HEK293T (cell line): ENCODE data around the gene TTC17.

ENCODE experiments used
- CTCF ChIA-PET: fragments of 350-600 bp; formaldehyde crosslinking; extraction: SDS; loops from one replicate; lab custom pipeline; 2021; ENCODE audit warnings: antibody characterized with exemption, inconsistent platforms; lab: Yijun Ruan, JAX
- POLR2A ChIA-PET: fragments of 350-600 bp; formaldehyde crosslinking; extraction: SDS; loops from one replicate; lab custom pipeline; 2020; ENCODE audit warnings: antibody characterized with exemption, inconsistent platforms; lab: Yijun Ruan, JAX
- DNase-seq: peaks from one replicate; pipeline ENCODE4 v3.0.0; 2012; ENCODE audit warnings: mixed read lengths; ENCODE audit errors: extremely low spot score
- ARNT ChIP-seq: fragments of 450-650 bp; IDR thresholded peaks from 2 replicates; pipeline ENCODE4 v1.6.1; 2017; ENCODE audit warnings: mild to moderate bottlenecking
- BHLHE40 ChIP-seq: fragments of 450-650 bp; IDR thresholded peaks from 2 replicates; pipeline ENCODE4 v1.6.1; 2016; ENCODE audit warnings: mild to moderate bottlenecking, moderate library complexity, borderline replicate concordance
- CTBP1 ChIP-seq: fragments of 450-650 bp; IDR thresholded peaks from 2 replicates; pipeline ENCODE4 v1.6.1; 2016; ENCODE audit warnings: borderline replicate concordance
- ELF4 ChIP-seq: fragments of 450-650 bp; IDR thresholded peaks from 2 replicates; pipeline ENCODE4 v1.6.1; 2017; ENCODE audit warnings: antibody characterized with exemption
- FOXA1 ChIP-seq: fragments of 450-650 bp; IDR thresholded peaks from 2 replicates; pipeline ENCODE4 v1.6.1; 2016; ENCODE audit warnings: mild to moderate bottlenecking
- FOXK2 ChIP-seq: fragments of 450-650 bp; IDR thresholded peaks from 2 replicates; pipeline ENCODE4 v1.6.1; 2016; ENCODE audit warnings: mild to moderate bottlenecking
- FOXM1 ChIP-seq: fragments of 450-650 bp; IDR thresholded peaks from 2 replicates; pipeline ENCODE4 v1.6.1; 2017; ENCODE audit warnings: mild to moderate bottlenecking, borderline replicate concordance
- HDGF ChIP-seq: fragments of 450-650 bp; IDR thresholded peaks from 2 replicates; pipeline ENCODE4 v1.6.1; 2017; ENCODE audit warnings: antibody characterized with exemption, borderline replicate concordance
- L3MBTL2 ChIP-seq: fragments of 450-650 bp; conservative IDR thresholded peaks from 2 replicates; pipeline ENCODE4 v1.6.1; 2016; ENCODE audit warnings: mild to moderate bottlenecking
- LEF1 ChIP-seq: fragments of 450-650 bp; IDR thresholded peaks from 2 replicates; pipeline ENCODE4 v1.6.1; 2017; ENCODE audit warnings: mild to moderate bottlenecking, borderline replicate concordance
- NFRKB ChIP-seq: fragments of 450-650 bp; IDR thresholded peaks from 2 replicates; pipeline ENCODE4 v1.6.1; 2016; ENCODE audit warnings: mild to moderate bottlenecking, moderate library complexity
- SP1 ChIP-seq: fragments of 450-650 bp; IDR thresholded peaks from 2 replicates; pipeline ENCODE4 v1.6.1; 2017
- SUZ12 ChIP-seq: fragments of 450-650 bp; IDR thresholded peaks from 2 replicates; pipeline ENCODE4 v1.6.1; 2016; ENCODE audit warnings: mild to moderate bottlenecking
- TARDBP ChIP-seq: fragments of 450-650 bp; IDR thresholded peaks from 2 replicates; pipeline ENCODE4 v1.6.1; 2016
- ZNF384 ChIP-seq: fragments of 450-650 bp; IDR thresholded peaks from 2 replicates; pipeline ENCODE4 v1.6.1; 2016
- TF ChIP-seq, protein P1 (sequence below): fragments of 450-650 bp; IDR thresholded peaks from 2 replicates; pipeline ENCODE4 v1.6.1; 2016

Gene TTC17

DNA sequence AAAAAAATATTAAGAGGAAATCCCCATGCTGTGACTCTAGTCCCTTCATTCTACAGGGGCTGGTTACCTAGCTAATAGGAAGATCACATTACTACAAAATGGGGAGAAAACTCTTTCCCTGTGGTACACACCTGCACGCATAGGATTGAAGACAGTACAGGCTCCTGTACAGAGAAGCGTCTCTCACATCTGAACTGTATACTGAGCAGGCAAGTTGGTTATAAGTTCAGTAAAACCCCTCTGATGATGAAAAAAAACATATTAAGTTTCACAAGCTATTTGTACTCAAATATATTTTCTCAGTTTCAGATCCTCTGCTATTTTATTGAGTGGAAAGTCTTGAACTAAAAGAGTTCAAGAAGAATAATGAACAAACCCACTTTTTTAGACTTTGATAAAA is 164.9 kb downstream of the TTC17 start:
- CTCF ChIA-PET = interaction anchor here (0.6 kb wide), 2 partner anchors 185 to 201 kb away, joined by 3 to 4 read pairs; no protein-coding TSS in a partner anchor
- TF ChIP-seq BHLHE40 (no peak), LEF1 (no peak), L3MBTL2 (no peak), FOXM1 (no peak), HDGF (no peak), NFRKB (no peak), FOXK2 (no peak), ZNF384 (no peak), TARDBP (no peak), ELF4 (no peak), FOXA1 (no peak), ARNT (no peak)
- no peak for DNase-seq
- POLR2A ChIA-PET = no interaction called here

DNA sequence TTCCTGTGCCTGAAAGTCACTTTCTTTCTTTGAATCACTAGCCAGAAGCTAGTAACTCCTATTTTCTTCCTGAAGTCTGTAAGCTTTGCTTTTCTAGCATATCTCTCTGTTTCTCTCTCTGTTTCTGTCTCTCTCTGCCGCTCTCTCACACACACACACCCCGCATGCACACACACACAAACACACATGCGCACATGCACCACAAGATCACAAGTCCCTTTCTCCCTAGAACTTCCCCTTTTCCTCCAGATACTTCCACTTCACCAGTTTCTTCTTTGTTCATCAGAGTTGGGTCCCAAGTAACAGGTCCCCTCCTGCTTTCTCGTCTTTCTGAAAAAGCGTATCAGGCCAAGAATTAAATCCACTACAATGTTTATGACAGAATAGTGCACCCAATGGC is 173.3 kb downstream of the TTC17 start:
- POLR2A ChIA-PET = no interaction called here
- CTCF ChIA-PET = no interaction called here
- TF ChIP-seq BHLHE40 = no peak
- no peak for TF ChIP-seq SP1
- no peak for TF ChIP-seq NFRKB
- TF ChIP-seq L3MBTL2 = no peak
- TF ChIP-seq ARNT = no peak
- TF ChIP-seq FOXK2 = no peak
- no peak for TF ChIP-seq LEF1
- TF ChIP-seq SUZ12 = no peak
- no peak for TF ChIP-seq FOXA1
- TF ChIP-seq HDGF = no peak
- TF ChIP-seq CTBP1 = no peak
- no peak for TF ChIP-seq TARDBP
- TF ChIP-seq ELF4 = no peak
- no peak for TF ChIP-seq FOXM1
- no peak for TF ChIP-seq ZNF384
- TF ChIP-seq, protein P1, sequence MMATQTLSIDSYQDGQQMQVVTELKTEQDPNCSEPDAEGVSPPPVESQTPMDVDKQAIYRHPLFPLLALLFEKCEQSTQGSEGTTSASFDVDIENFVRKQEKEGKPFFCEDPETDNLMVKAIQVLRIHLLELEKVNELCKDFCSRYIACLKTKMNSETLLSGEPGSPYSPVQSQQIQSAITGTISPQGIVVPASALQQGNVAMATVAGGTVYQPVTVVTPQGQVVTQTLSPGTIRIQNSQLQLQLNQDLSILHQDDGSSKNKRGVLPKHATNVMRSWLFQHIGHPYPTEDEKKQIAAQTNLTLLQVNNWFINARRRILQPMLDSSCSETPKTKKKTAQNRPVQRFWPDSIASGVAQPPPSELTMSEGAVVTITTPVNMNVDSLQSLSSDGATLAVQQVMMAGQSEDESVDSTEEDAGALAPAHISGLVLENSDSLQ = no peak
- DNase-seq = no peak

DNA sequence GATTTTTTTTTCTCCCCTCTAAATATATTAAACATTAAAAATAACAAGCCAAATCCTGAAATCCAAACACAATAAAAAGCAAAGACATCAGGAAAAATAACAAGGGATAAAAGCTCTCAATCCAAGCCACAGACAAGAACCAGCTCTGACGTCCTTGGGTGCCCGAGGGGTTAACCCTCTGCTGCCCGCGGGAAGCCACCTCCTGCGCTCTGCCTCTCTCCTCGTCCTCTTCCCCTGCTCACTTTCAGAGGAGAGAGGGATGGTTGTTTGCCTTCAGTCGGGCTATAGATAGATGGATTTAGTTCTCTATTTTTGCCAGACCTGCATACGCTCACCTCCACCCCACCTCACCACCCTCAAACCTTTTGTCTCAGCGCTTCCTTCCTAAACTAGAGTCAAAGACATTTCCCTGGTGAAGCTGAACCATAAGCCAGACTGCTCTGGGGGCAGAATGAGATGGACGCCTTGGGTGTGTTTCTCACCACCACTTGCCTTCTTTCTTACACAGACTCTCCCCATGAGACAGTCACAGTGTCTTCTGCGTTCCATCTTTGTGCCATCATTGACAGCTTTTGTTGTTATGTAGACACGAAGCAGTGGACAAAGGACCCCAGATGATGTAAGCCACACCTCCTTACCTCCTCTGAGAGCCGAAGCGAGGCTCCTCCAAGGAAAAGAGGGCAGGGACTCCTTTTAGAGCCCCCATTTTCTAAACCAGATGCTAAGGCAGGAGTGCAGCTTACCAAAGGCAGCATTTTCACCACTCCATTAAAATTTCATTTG is 179.3 kb downstream of the TTC17 start:
- ChIA-PET POLR2A (no interaction called here), CTCF (no interaction called here)
- no peak for DNase-seq
- no peak for TF ChIP-seq TARDBP
- TF ChIP-seq FOXM1 = no peak
- no peak for TF ChIP-seq ELF4
- TF ChIP-seq ARNT = no peak

DNA sequence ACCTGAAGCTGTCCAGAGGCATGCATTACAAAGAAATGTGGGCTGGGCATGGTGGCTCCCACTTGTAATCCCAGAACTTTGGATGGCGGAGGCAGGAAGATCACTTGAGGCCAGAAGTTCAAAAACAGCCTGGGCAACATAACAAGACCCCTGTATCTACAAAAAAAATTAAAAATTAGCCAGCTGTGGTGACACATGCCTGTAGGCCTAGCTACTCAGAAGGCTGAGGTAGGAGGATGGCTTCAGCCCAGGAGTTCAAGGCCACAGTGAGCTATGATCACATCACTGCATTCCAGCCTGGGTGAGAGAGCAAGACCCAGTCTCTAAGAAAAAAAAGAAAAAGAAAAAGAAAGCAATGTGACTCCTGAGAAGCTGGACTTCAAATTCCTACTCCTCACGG is 183.3 kb downstream of the TTC17 start:
- TF ChIP-seq L3MBTL2 = no peak
- TF ChIP-seq ZNF384 = no peak
- ChIA-PET POLR2A (no interaction called here), CTCF (no interaction called here)

DNA sequence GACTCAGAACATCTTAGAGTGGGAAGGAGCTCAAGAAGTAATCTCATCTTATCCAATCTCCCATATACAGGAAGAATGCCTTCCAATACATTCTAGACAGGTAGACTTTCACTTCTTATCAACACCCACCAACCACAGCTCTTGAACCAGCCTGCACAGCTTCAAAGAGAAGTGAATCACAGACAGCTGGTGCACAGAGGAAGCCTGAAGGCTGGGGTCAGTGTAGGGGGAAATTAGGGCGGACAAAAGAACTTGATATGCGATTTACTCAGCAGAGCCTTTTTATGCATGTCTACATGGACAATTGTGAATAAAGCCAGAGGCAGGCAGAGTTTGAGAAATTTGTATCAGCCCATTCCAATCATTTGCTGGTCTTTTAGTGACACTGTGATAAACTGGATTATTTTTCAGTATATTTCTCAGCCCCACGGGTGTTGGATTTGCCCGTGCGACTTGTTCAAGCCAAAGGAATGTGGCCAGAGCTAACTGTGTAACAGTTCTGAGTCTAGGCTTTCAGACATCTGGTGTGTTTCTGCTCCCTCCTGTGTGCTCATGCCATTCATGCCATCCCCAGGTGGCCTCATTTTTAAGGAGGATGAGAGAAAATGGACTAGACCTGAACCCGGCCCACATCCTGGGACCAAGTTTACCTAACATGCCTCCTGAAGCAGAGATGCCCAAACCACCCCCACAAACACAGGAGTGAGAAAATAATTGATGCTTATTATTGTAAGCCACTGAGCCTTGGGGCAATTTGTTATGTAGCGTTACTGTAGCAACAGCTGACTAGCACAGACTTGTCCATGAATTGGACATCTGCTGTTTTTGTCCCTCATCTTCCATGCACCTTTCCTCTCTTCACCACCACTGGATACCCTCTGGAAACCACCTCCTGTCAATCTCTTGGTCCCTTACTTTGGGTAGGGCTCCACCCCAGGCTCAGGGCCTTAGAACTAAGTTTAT is 184.3 kb downstream of the TTC17 start:
- ChIA-PET CTCF (no interaction called here), POLR2A (no interaction called here)
- no peak for TF ChIP-seq ARNT
- no peak for TF ChIP-seq HDGF
- TF ChIP-seq L3MBTL2 = no peak
- TF ChIP-seq, protein P1 = no peak
- no peak for TF ChIP-seq BHLHE40
- TF ChIP-seq TARDBP = no peak
- no peak for TF ChIP-seq FOXM1
- no peak for TF ChIP-seq NFRKB
- no peak for TF ChIP-seq FOXK2
- no peak for TF ChIP-seq SP1
- no peak for TF ChIP-seq ELF4
- TF ChIP-seq CTBP1 = no peak
- no peak for TF ChIP-seq SUZ12
- TF ChIP-seq FOXA1 = no peak
- TF ChIP-seq LEF1 = no peak
- no peak for DNase-seq

More for the DNA sequence above, 183.3 kb downstream of the TTC17 start:
- DNase-seq = no peak
